NCI-H1092 treated with DMSO at 0.1 percent for 48 hours (cell line): ENCODE results near the gene HENMT1.
"Not testable (repeated sequence)": the region's sequence is repeated elsewhere in the genome, so short reads cannot be mapped to it uniquely, and the experiment has no call there.

Source experiments
- DNase-seq: peaks from one replicate; lab custom pipeline; 2025; lab: John Stamatoyannopoulos, UW

HENMT1 gene

DNA sequence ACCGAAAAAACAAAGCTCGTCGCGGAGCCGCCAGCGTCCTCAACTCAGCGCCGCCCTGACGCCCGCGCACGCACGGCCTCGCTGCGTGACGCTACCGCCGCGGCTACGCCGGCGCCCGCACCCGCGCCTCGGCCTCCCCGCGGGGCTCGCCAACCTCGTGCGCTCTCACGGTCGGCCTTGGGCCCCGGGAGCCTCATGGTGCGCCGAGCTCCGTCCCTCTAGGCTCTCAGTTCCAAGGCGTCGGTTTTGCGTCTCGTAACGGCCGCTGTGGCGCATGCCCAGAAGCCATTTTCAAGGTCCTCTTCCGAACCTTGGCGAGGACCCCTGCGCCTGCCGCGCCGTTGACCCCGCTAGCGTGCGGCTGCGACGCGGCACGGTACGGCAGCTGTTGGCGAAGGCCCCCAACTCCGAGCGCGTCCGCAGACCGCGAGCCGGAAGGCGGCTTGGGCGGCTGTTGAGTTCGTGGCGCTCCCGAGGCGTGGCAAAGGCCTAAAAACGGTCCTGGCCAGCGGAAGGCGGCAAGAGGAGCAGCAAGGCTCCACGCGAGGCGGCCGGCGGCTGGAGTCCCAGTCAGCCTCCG, at the start of gene HENMT1:
HENMT1 (minus strand) TSS at position 64 of the 580 bp plus-strand sequence. CDS start 1,209 bp downstream, outside the sequence.
- DNase-seq: peak; percentile 60

DNA sequence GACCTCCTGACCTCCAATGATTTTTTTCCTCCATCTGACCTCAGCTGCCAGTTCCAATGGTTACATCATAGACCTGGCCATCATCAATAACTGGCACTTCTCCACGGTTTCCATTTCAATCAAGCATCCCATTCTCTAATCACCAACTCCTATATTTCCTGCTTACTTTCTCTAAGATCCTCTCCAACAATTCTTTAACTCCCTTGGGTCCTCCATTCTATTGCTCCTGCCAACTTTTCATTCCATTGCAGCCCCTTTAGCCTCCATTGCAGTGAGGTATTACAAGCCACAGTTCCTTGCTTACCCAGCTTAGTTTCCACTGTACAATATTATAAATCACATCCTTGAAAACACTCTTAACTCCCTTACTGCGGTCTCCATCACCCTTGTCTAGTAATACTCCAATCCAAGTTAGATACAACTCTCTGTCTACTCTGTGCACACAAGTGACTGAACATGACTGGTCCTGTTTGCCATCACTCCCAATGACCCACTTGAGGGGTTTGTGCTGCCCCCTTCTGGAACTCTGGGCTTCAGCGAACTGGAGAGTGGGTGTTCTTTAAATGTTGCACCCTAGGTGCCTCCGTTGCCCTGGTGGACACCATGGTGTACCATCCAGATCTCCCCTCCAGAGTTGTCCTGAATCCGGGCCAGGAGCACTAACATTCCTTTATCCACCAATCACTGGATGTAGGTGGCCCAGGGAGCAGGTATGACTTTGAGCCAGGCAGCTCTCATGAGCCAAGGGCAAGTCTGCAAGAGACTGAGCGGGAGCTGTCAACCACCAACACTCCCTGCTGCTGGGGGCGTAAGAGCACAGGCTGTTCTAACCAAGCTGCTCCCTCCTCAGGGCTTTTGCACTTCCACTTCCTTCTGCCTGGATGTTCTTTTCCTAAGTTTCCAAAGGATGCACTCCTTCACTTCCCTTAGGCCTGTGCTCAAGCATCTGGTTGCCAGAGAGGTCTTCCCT, 48.1 kb upstream of the HENMT1 start:
- DNase-seq: no peak

DNA sequence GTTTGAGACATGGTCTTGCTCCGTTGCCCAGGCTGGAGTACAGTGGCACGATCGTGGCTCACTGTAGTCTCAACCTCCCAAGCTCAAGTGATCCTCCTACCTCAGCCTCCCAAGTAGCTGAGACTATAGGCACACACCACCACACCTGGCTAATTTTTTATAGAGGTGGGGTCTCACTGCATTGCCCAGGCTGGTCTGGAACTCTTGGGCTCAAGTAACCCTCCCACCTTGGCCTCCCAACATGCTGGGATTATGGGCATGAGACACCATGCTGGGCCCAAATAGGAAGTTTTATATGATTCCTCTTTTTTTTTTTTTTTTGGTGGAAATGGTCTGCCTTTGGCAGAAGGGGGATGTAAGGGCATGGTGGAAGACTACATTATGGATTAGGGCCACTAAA, 45.8 kb upstream of the HENMT1 start:
- DNase-seq: no peak

DNA sequence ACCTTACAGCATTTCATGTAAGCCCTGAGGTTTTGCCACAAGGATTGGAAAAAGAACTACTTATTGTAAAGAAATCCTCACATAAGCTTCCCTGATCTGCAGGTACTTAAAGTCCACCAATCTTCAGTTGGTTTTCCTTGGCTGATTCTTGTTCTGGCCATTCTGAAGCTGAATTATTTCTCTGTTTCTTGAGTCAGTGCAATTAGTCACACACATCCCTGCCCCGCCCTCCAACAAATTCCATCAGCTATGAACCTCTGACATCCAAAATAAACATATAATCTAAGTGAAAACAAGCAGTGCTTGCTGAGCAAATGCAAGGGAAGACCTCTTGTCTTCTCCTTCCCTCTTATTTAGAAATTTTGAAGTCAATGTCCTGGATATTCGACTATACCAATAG, 43.6 kb upstream of the HENMT1 start:
- DNase-seq: no peak

DNA sequence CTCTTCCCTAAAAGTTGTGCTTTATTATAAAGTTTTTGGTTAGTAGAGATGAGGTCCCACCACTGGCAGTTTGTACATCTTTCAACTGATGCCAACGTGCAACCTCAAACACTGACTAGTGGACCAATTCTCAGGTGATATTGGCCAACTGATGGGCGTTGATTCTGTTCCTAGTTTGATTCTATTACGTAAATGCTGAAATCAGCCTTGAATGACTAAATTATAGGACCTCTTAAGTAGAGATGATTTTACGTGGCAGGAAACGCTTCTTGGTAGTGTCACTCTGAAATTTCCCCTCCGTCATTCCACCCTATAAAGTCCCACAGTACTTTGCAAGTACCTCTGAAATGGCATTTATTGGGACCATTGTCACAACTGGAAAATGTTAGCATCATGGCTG, 43.0 kb upstream of the HENMT1 start:
- no peak for DNase-seq

DNA sequence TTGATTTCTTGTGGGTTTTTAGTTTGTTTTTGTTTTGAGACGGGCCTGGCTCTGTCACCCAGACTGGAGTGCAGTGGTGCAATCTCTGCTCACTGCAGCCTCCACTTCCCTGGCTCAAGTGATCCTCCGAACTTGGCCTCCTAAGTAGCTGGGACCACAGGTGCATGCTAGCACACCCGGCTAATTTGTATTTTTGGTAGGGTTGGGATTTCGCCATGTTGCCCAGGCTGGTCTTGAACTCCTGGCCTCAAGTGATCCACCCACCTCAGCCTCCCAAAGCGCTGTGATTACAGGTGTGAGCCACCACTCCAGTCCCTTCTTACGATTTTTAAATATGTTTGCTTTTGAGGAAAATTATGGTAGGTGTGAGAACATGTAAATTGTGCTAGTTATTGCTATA, 41.2 kb upstream of the HENMT1 start:
- not testable (repeated sequence) for DNase-seq

DNA sequence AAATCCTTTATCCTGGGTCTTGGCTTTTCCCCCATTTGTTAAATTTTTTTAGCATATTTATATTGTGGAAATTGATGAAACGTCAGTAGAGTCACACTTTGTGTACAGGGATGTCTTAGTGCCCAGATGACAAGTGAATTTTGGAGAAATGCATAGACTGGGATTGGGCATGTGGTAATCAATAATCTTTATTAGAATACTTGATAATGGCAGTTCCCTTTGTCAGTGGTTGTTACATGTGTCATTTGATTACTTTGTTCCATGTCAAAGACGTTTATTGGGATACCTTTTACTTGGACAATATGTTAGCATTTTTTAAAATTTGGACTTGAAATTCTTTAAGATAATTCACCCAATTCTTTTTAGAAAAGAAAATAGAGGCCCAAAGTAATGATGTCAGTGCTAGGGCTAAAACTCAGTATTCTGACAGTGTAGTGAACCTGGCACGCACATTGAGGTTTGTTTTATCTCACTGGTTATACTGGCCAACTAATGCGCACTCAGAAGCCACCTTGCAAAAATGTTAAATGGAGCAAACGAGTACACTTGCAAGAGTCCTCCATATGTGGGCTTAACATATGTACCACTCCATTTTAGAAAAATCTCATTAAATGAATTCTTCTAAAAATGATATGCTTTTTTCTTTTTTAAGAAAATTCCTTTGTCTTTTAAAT, 40.4 kb upstream of the HENMT1 start:
- no peak for DNase-seq

DNA sequence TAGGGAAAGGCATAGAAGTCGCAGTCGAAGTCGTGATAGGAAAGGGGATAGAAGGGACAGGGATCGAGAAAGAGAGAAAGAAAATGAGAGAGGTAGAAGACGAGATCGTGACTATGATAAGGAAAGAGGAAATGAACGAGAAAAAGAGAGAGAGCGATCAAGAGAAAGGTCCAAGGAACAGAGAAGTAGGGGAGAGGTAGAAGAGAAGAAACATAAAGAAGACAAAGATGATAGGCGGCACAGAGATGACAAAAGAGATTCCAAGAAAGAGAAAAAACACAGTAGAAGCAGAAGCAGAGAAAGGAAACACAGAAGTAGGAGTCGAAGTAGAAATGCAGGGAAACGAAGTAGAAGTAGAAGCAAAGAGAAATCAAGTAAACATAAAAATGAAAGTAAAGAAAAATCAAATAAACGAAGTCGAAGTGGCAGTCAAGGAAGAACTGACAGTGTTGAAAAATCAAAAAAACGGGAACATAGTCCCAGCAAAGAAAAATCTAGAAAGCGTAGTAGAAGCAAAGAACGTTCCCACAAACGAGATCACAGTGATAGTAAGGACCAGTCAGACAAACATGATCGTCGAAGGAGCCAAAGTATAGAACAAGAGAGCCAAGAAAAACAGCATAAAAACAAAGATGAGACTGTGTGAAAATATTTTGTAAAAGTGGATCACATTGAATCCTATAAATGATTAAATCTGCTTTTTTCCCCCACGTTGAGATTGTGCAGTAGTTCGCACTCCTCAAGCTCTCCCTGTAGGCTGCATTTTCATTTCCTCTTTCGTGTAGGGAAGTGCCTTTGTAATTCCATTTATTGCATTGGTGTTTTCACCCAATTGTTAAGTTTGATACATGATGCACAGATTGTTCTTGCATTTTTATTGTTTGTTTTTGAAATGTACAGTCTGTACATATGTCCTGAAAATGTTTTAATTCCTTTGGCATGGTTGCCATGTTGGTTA, 38.8 kb upstream of the HENMT1 start:
- DNase-seq: no peak

DNA sequence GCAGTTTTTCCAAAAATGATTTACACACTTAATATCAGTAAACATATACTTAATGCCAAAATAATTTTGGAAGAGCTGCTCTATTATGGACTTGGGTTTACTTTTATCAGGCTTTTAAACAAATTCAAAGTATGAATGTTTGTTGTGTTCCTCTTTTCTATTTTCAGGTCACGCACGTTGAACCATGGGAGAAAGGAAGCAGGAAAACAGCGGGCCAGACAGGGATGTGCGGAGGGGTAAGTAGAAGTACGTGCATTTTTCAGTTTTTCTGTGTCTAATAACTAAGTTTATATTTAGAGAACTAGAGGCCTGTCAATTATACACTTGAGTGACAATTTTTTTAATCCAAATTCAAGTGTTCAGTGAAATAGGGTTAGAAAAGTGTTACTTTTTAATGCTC, 34.6 kb upstream of the HENMT1 start:
- DNase-seq: no peak

DNA sequence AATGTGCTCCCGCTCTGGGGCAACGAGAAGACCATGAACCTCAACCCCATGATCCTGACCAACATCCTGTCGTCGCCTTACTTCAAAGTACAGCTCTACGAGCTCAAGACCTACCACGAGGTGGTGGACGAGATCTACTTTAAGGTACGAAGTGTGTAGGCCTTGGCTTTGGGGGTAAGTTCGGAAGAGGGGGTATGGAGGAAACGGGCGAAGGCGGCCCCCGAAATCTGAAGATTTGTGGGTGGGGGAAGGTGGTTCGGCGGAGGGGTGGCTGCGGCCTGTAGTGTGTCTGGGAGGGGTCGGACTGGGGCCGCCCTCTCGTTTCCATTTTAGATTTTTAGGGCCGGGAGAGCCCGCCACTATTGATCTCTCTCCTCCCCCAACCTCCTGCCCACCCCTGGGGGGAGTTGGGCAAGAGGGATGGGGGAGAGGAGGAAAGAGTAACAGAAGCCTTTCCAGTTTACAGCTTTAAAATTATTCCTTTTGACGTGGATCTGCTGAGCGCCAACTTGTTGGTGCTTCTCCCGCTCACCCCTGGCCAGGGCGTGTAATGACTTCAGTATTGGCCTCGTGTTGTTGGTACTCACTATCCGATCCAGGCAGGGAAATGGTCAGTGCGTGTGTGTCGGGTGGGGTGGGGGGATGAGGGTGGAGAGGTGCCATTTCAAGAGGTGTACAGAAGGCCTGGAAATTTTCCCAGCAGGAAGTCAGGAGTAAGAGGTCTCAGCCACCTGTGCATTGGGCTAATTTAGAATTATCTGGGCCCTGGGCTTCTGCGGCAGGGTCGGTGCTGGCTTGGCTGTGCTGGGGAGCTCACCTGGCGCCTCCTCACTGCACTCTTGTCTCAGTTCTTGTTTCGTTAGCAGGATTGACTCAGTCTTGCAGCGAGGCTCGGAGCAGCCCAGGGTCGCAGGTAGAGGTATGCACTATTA, 32.1 kb upstream of the HENMT1 start:
- DNase-seq: peak; percentile 66

DNA sequence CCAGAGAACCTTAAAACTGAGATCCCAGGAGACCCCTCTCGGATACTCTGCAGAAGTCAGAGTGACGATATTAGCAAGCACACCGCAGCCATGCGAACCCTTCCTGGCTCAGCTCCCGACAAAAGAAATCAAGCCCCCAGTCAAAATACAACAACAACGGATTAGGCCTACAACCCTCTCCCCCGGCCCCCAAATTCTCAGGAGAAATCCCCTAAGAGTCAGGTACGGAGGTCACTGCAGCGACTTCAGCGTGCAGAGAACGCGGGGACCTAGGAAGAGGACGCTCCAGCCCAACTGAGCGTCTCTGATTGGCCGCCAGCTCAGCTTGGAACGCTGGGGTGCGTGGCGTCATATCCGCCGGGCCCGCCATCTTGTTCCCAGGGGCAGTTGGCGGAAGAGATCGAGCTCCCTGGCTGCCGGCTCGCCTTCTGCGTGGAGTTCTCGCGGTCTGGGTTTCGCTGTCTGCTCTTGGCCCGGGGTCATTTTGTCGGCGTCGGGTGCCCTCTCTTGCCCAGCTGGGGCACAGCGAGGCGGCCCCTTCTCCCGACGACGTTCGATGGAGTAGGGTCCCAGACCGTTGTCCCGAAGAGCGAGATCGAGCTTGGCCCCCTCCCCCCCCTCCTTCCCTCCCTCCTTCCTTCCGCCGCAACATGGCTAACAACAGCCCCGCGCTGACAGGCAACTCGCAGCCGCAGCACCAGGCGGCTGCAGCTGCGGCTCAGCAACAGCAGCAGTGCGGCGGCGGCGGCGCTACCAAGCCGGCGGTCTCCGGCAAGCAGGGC, 31.2 kb upstream of the HENMT1 start, which contains the start of gene PRPF38B:
PRPF38B (plus strand) TSS at position 369 of the 782 bp plus-strand sequence; CDS start at position 651, 282 bp downstream.
- DNase-seq: peak; percentile 93

DNA sequence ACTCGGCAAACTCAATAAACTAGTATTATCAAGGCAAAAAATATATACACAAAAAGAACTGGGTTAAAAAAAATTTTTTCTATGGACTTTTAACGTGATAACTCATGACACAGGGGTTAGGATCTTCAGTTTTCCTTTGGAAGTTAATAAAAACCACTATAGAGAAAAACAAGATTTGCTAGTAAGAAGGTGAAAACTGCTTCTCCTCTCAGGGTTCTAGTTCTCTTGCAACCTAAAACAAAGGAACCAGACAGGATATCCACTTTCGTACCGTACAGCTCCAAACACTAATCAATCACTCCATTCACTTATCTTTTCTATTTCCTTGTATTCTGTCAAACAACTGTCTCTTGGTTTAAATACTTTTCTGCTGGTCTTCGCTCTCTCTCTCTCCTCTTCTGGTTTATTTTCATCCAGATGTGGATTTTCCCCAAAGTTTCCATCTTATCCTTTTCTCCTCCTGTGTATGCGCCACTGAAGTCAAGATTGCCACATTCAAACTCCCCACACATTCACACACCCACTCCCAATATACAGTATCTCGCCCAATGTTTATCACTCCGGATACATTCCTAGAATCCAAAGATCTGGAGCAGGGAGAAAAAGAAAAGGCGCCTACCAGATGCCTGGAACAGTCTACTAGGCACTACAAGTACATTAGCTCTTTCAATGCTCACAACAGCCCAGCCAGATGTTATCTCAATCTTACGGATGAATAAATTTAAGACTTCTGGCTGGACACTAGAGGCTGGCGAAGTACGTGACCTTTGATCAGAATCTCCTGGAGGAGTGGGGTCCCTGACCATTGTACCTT, 30.4 kb upstream of the HENMT1 start:
- DNase-seq: no peak

DNA sequence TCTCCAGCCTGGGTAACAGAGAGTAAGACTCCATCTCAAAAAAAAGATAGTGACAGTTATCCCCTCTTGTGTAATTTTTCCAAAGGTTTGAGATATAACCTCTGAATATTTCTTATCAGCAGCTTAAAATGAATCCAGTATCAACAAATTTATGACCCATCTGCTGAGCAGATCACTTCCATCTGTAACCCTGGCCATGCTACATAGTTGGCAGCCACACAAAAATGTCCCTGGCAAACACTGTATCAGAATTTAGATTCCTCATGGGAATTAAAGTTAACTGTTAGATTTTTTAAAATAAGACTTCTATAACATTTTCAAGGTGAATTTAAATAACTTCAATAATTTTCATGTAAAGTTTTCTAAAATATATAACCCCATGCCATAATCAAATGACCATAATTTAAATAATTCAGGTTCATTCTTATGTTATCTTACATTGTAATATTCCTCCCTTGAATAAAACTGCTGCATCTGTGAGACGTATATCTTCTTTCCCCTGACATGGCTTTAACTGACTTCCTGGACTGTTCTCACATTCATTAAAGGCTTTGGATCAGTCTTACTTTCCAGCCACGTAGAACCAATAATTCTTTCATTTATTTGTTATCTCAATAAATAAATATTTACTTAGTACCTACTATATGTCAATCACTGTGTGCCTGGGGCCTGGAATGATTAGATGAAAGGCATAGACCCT, 25.9 kb upstream of the HENMT1 start:
- DNase-seq: no peak

DNA sequence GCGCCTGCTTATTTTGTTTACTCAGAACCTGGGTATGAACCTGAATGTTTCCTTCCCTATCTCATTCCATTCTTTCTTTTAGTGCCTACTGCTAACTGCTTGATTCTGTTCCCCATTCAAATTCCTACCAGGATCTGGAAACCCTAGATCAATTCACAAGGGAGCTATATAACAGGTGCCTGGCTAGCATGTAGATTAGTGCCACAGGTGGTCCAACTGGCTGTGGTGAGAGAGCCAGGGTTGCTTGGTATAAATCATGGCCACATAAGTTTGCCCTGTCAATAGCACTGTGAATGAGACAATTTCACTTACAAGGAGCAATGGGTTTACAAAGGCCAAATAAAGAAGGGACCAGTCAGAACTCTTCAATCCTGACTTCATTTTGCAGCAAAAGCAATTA, 24.6 kb upstream of the HENMT1 start:
- no peak for DNase-seq

DNA sequence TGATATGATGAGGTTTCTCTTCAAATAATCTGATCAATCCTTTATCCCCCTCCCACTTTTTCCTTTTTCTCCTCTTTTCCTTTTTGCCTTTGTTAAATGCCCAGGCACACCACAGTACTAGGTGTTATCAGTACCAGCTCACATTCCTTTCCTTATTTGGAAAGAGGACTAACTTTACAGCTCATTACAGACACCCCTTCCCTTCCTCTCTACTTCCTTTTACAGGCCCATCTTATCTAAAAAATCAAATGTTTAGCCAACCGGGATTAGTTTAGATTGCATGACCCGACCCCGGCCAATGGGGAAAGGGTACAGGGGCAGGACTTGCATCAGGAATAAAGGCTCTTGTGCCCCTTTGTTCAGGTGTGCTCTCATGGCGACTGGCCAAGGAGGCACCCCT, 20.8 kb upstream of the HENMT1 start:
- not testable (repeated sequence) for DNase-seq

DNA sequence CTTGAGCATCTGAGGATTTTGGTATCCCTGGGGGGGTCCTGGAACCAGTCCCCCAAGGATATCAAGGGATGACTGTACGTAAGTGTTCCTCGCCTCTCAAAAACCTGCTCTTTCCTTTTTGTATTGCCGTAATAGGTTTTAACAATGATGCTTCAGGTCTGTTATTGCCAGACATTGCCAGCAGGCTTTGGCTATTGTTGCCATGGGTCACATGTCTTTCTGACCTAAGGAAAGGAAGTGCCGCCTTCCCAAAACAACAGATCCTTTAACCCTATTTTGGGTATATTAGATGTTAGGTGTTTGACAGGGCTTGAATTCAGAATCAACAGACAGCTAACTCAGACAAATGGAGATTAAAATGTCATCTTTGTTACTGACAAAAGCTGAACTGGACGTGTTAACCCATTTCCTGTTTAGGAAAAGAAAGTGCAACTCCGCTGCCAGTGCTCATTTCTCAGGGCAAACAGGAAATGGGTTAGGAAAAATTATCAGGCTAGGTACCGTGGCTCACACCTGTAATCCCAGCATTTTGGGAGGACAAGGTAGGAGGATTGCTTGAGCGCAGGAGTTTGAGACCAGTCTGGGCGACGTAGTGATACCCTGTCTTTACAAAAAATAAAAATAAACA, 18.8 kb upstream of the HENMT1 start:
- no peak for DNase-seq

DNA sequence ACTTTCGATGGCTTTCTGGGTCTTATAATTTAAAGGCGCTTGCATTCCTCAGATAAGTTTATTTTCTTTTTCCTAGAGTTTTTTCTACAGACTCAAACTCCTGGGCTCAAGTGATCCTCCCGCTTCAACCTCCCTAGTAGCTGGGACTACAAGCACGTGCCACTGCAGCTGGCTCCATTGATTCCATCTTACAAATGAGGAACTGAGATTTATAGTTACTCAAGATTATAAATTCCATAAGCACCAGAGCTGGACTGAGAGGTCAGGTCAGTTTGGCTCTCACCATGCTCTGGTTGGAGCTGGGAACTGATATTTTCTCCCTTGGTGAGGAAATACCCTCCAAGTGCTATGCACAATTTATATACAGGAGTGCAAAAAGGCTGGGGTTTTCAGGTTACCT, 17.8 kb upstream of the HENMT1 start:
- no peak for DNase-seq

DNA sequence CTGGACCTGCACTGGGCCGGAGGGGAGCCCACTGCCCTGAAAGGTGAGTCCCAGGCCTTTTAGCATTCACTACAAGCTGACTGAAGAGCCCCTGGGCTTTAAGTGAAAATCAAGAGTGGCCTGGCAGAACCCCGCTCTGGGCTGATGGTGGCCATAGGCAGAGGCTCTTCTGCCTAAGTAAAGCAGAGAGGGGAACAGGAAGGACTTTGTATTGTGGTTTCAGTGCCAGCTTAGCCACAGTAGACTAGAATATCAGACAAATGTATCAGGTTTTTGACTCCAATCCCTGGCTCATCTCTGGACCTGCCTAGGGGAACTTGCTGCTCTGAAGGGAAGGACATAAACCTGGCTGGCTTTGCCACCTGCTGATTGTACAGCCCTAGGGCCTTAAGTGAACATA, 10.2 kb upstream of the HENMT1 start:
- DNase-seq: no peak
